Heart right ventricle (tissue), 16 donors: Measurements from ENCODE around the gene FOXO3. TPM values are rescaled to one million over a fixed set of nuclear protein-coding genes. Genes with fewer than 3 reads are reported as not detected.

ENCODE experiments used
- ATAC-seq, 8 donors: fragments of 200-7000 bp; cut with Tn5 transposase; one replicate each; pipeline ENCODE4 v1.9.1; 2020; ENCODE audit warnings: mild to moderate bottlenecking in 8 of 8, moderate library complexity in 8 of 8, moderate number of reproducible peaks in 1 of 8
- DNase-seq, 2 donors: peaks; one replicate each; pipeline ENCODE4 v3.0.0-alpha.2; 2020
- H3K27ac ChIP-seq, 10 donors: fragments of 200-600 bp; sonication (generic) in 2 of 10; one replicate each; pipeline versions ENCODE4 v1.5.0 to v1.8.0; 2020 to 2022; ENCODE audit warnings: mild to moderate bottlenecking in 3 of 10
- H3K27me3 ChIP-seq, 7 donors: fragments of 200-600 bp; one replicate each; pipeline ENCODE4 v1.8.0; 2021 to 2022; ENCODE audit warnings: mild to moderate bottlenecking in 2 of 7
- H3K36me3 ChIP-seq, 9 donors: fragments of 200-600 bp; sonication (generic) in 1 of 9; one replicate each; pipeline versions ENCODE4 v1.5.0 to v1.8.0; 2020 to 2022; ENCODE audit warnings: mild to moderate bottlenecking in 2 of 9
- H3K4me1 ChIP-seq, 9 donors: fragments of 200-600 bp; sonication (generic) in 1 of 9; one replicate each; pipeline versions ENCODE4 v1.5.0 to v1.8.0; 2020 to 2022; ENCODE audit warnings: mild to moderate bottlenecking in 4 of 9
- H3K4me3 ChIP-seq, 10 donors: fragments of 200-600 bp; sonication (generic) in 2 of 10; one replicate each; pipeline versions ENCODE4 v1.5.0 to v1.8.0; 2020 to 2022; ENCODE audit warnings: mild to moderate bottlenecking in 7 of 10, moderate library complexity in 2 of 10
- H3K9me3 ChIP-seq, 11 donors: fragments of 200-600 bp in 10 of 11; sonication (generic) in 2 of 11; one replicate each; pipeline versions ENCODE4 v1.5.0 to v1.8.0; 2013 to 2022; ENCODE audit warnings: mild to moderate bottlenecking in 2 of 11, control low read depth in 1 of 11, moderate library complexity in 1 of 11
- CTCF ChIP-seq, 9 donors: fragments of 200-600 bp; sonication (generic) in 2 of 9; IDR thresholded peaks; one replicate each; pipeline versions ENCODE4 v1.5.0 to v1.8.0; 2021 to 2022; ENCODE audit warnings: antibody characterized with exemption in 9 of 9, mild to moderate bottlenecking in 5 of 9, moderate library complexity in 1 of 9
- WGBS, 2 donors: extraction: QIAGEN DNeasy Blood & Tissue Kit; methylation state at CpG; one replicate each; pipeline ENCODE4 v1.1.7; 2013; ENCODE audit warnings: inconsistent platforms in 1 of 2; 5-methylcytosine and 5-hydroxymethylcytosine counted together
- intact Hi-C, 10 donors: fragments of 100-400 bp; cut with DNase I; formaldehyde crosslinking; loops; one replicate each; pipeline versions ENCODE4 v1.11.1 to v1.14.2; 2022
- polyA plus RNA-seq, 2 donors: library from polyadenylated mRNA; stranded (reverse); fragments of 200-250 nt; gene quantifications; one replicate each; pipeline ENCODE4 v1.2.3, GENCODE V29; 2013
- total RNA-seq, 10 donors: library from RNA; stranded (reverse); fragmentation: NEBNext Ultra II Directional in 3 of 10; extraction: Animal tissue kit (Norgen Biotek cat#: 25700) in 3 of 10; gene quantifications; one replicate each; pipeline versions ENCODE4 v1.2.1 to v1.2.4, GENCODE V29; 2021 to 2023
- donor health status: Arrhythmogenic right ventricular cardiomyopathy.
- donor health status: ischemic (EF 13 %, LVEDD 7.1; RV severe dilation, severe dysfunction).
- donor health status: healthy with polysubstance abuse.
- donor health status: DM: no; HTN: yes; CAD: no.
- donor health status: DM: no; HTN: no; CAD: no.
- donor health status: ischemic (EF 25% LVEDD 6.9; RV normal size, moderate dysfunction).
- donor health status: ischemic (EF 25% LVEDD 5.7; RV mildly dilated, moderate dysfunction).
- donor health status: healthy.
- donor health status: DM: yes; HTN: yes; CAD: no.
- donor health status: Ischemic cardiomyopathy.
- donor health status: ischemic (EF 35%, LVEDD 5.7; RV mildly dilated, moderate dysfunction).
- donor health status: nonischemic (EF 11% LVEDD 7.7; RV severe dilation, severe dysfunction).
- donor health status: DM: yes; HTN: yes; CAD: no.
- donor health status: PGD.
- donor health status: ischemic (EF 29% LVEDD 5.4; RV normal size, mild dysfunction).
- donor health status: nonischemic (EF 23%, LVEDD 6.1; RV moderate dilation, normal function).

Gene FOXO3
- total and polyA plus RNA-seq, 12 donors = 16.8 to 52.6 (median 37.0) TPM

- H3K36me3 ChIP-seq = peaks cover 0 to 9% (median 0%) of the 10 kb centered on the region in 9 donors
- no peaks in the 10 kb centered on the region for H3K27me3 ChIP-seq
- ATAC-seq (no peak), DNase-seq (no peak)
- WGBS, 2 donors = 55 to 65% methylated on average over 6 of the region's 6 CpGs
- no peak for TF ChIP-seq CTCF (IDR thresholded peaks at IDR 0.05)
- peak overlapping the region in 1 of 10 donors; percentile 44 for H3K27ac ChIP-seq
- no peak overlapping the region for H3K4me3 ChIP-seq
- peaks cover 2 to 52% (median 34%) of the 10 kb centered on the region in 9 donors for H3K4me1 ChIP-seq
- intact Hi-C loops = no loop called here
- no peaks in the 10 kb centered on the region for H3K9me3 ChIP-seq
These were observed 134.1 kb downstream of the FOXO3 start for GRCh38 chr6:108694816-108695215.

- Histone ChIP-seq H3K27me3 (no peaks in the 10 kb centered on the region), H3K27ac (peak overlapping the region in 8 of 10 donors; percentile 5 to 81 (median 47)), H3K36me3 (peaks cover 0 to 3% (median 0%) of the 10 kb centered on the region in 9 donors), H3K4me1 (peaks cover 0 to 45% (median 25%) of the 10 kb centered on the region in 9 donors), H3K4me3 (no peak overlapping the region), H3K9me3 (peaks cover 0 to 18% (median 13%) of the 10 kb centered on the region in 11 donors)
- ATAC-seq (peak in 7 of 8 donors; percentile 16 to 65 (median 23)), DNase-seq (peak in 1 of 2 donors; percentile 39)
- intact Hi-C loops = no loop called here
- no peak for TF ChIP-seq CTCF (IDR thresholded peaks at IDR 0.05)
- WGBS, 2 donors = 66 to 77% methylated on average over 15 of the region's 15 CpGs
These were observed 136.9 kb downstream of the FOXO3 start for GRCh38 chr6:108697561-108698161.

- Histone ChIP-seq H3K4me3 (no peak overlapping the region), H3K4me1 (peaks cover 0 to 45% (median 25%) of the 10 kb centered on the region in 9 donors), H3K9me3 (peaks cover 0 to 28% (median 20%) of the 10 kb centered on the region in 11 donors), H3K27me3 (no peaks in the 10 kb centered on the region), H3K27ac (peak overlapping the region in 9 of 10 donors; percentile 10 to 81 (median 71)), H3K36me3 (peaks cover 0 to 3% (median 0%) of the 10 kb centered on the region in 9 donors)
- no peak for TF ChIP-seq CTCF (IDR thresholded peaks at IDR 0.05)
- DNase-seq = no peak
- intact Hi-C loops = no loop called here
- ATAC-seq = peak in 4 of 8 donors; percentile 6 to 14 (median 6)
- 87 to 90% methylated on average over 11 of the region's 11 CpGs for WGBS, 2 donors
These were observed 138.0 kb downstream of the FOXO3 start for GRCh38 chr6:108698593-108699289.

GRCh38 chr6:108699290-108700041 lies 138.7 kb downstream of the FOXO3 start:
- Histone ChIP-seq H3K4me1 (peaks cover 0 to 42% (median 25%) of the 10 kb centered on the region in 9 donors), H3K36me3 (peaks cover 0 to 3% (median 0%) of the 10 kb centered on the region in 9 donors), H3K9me3 (peaks cover 0 to 28% (median 20%) of the 10 kb centered on the region in 11 donors), H3K27me3 (no peaks in the 10 kb centered on the region), H3K27ac (peak overlapping the region; percentile 10 to 81 (median 66)), H3K4me3 (no peak overlapping the region)
- peak; percentile 56 to 82 (median 74) for ATAC-seq
- TF ChIP-seq CTCF (IDR thresholded peaks at IDR 0.05) = peak in 1 of 9 donors; percentile 13
- DNase-seq = peak; percentile 36 to 62
- WGBS, 2 donors = 23 to 39% methylated on average over 17 of the region's 17 CpGs
- intact Hi-C loops = no loop called here
